ENCODE data around the gene ADM.

Gene ADM

GRCh38 chr11:10294290-10294953 is 10.5 kb upstream of the ADM start:
- Histone ChIP-seq H4K20me1 (ENCODE audit: insufficient read depth, low read length) (no peaks in the 10 kb centered on the region), H3K4me1 (ENCODE audit: low read length) (peaks cover 25% of the 10 kb centered on the region), H3F3A (ENCODE audit: insufficient read depth, low read length) (peaks cover 21% of the 10 kb centered on the region), H3K79me2 (ENCODE audit: low read length) (peaks cover 45% of the 10 kb centered on the region), H2AFZ (ENCODE audit: low read length) (peak overlapping the region; percentile 95), H3K27me3 (replicated peaks; ENCODE audit: insufficient read depth, low read length) (no peaks in the 10 kb centered on the region), H3K9ac (ENCODE audit: low read length) (peak overlapping the region; percentile 80), H3K9me2 (replicated peaks; ENCODE audit: insufficient read depth, low read length) (no peaks in the 10 kb centered on the region), H3K4me3 (ENCODE audit: low read length) (peak overlapping the region; percentile 90), H3K27ac (ENCODE audit: low read length) (peak overlapping the region; percentile 8; the same call in 1 of the 2 replicates), H3K4me2 (ENCODE audit: low read depth, low read length) (peak overlapping the region; percentile 95), H3K36me3 (replicated peaks; ENCODE audit: insufficient read depth, low read length) (no peaks in the 10 kb centered on the region), H3K9me3 (replicated peaks; ENCODE audit: insufficient read depth, low read length) (no peaks in the 10 kb centered on the region)
- no peak for TF ChIP-seq EZH2 (optimal IDR thresholded peaks at IDR 0.05; ENCODE audit: low read depth, low read length)
- no peak for TF ChIP-seq EZH2phosphoT487 (IDR thresholded peaks at IDR 0.05; ENCODE audit: low read length)
- TF ChIP-seq, protein P1, sequence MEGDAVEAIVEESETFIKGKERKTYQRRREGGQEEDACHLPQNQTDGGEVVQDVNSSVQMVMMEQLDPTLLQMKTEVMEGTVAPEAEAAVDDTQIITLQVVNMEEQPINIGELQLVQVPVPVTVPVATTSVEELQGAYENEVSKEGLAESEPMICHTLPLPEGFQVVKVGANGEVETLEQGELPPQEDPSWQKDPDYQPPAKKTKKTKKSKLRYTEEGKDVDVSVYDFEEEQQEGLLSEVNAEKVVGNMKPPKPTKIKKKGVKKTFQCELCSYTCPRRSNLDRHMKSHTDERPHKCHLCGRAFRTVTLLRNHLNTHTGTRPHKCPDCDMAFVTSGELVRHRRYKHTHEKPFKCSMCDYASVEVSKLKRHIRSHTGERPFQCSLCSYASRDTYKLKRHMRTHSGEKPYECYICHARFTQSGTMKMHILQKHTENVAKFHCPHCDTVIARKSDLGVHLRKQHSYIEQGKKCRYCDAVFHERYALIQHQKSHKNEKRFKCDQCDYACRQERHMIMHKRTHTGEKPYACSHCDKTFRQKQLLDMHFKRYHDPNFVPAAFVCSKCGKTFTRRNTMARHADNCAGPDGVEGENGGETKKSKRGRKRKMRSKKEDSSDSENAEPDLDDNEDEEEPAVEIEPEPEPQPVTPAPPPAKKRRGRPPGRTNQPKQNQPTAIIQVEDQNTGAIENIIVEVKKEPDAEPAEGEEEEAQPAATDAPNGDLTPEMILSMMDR (IDR thresholded peaks at IDR 0.05; ENCODE audit: low read length): no peak
- no peak for DNase-seq

GRCh38 chr11:10295064-10295901 is 9.6 kb upstream of the ADM start:
- Histone ChIP-seq H3K36me3 (replicated peaks; ENCODE audit: insufficient read depth, low read length) (no peaks in the 10 kb centered on the region), H3K27ac (ENCODE audit: low read length) (peak overlapping the region; percentile 8; the same call in 1 of the 2 replicates), H3K27me3 (replicated peaks; ENCODE audit: insufficient read depth, low read length) (no peaks in the 10 kb centered on the region), H4K20me1 (ENCODE audit: insufficient read depth, low read length) (no peaks in the 10 kb centered on the region), H3K4me2 (ENCODE audit: low read depth, low read length) (peak overlapping the region; percentile 95), H3K9me3 (replicated peaks; ENCODE audit: insufficient read depth, low read length) (no peaks in the 10 kb centered on the region), H2AFZ (ENCODE audit: low read length) (peak overlapping the region; percentile 95), H3F3A (ENCODE audit: insufficient read depth, low read length) (peaks cover 21% of the 10 kb centered on the region), H3K9ac (ENCODE audit: low read length) (peak overlapping the region; percentile 80; the same call in 1 of the 2 replicates), H3K9me2 (replicated peaks; ENCODE audit: insufficient read depth, low read length) (no peaks in the 10 kb centered on the region), H3K4me3 (ENCODE audit: low read length) (peak overlapping the region; percentile 90), H3K4me1 (ENCODE audit: low read length) (peaks cover 25% of the 10 kb centered on the region), H3K79me2 (ENCODE audit: low read length) (peaks cover 36% of the 10 kb centered on the region)
- no peak for TF ChIP-seq EZH2 (optimal IDR thresholded peaks at IDR 0.05; ENCODE audit: low read depth, low read length)
- TF ChIP-seq, protein P1 (IDR thresholded peaks at IDR 0.05; ENCODE audit: low read length): no peak
- TF ChIP-seq EZH2phosphoT487 (IDR thresholded peaks at IDR 0.05; ENCODE audit: low read length): no peak
- no peak for DNase-seq

DNA sequence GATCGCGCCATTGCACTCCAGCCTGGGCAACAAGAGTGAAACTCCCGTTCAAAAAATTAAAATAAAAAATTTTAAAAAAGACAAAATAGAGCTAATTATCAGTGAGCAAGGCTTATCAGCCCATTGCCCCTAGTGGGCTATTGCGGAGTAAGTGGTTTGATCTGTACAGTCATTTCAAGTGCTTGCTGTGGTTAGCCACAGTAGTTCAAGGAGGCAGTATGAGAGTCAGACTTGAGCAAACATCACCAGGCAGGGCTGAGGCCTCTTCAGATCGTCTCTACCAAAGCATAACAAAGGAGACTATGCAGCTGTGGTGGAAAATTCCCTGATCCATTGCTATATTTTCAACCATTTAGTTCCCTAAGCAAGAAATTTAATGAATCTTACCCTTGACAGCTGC is 6.5 kb upstream of the ADM start:
- no peaks in the 10 kb centered on the region for H3K9me2 ChIP-seq (replicated peaks; ENCODE audit: insufficient read depth, low read length)
- H3K36me3 ChIP-seq (replicated peaks; ENCODE audit: insufficient read depth, low read length): no peaks in the 10 kb centered on the region
- H3K9me3 ChIP-seq (replicated peaks; ENCODE audit: insufficient read depth, low read length): no peaks in the 10 kb centered on the region
- no peak overlapping the region for H2AFZ ChIP-seq (ENCODE audit: low read length)
- peak; percentile 72 for DNase-seq
- H3K4me2 ChIP-seq (ENCODE audit: low read depth, low read length): no peak overlapping the region
- peaks cover 31% of the 10 kb centered on the region for H3F3A ChIP-seq (ENCODE audit: insufficient read depth, low read length)
- TF ChIP-seq, protein P1 (IDR thresholded peaks at IDR 0.05; ENCODE audit: low read length): peak; percentile 16; the same call in 1 of the 2 replicates
- TF ChIP-seq EZH2phosphoT487 (IDR thresholded peaks at IDR 0.05; ENCODE audit: low read length): no peak
- no peak overlapping the region for H3K9ac ChIP-seq (ENCODE audit: low read length)
- no peaks in the 10 kb centered on the region for H3K27me3 ChIP-seq (replicated peaks; ENCODE audit: insufficient read depth, low read length)
- no peak overlapping the region; the same call in 1 of the 2 replicates for H3K27ac ChIP-seq (ENCODE audit: low read length)
- H3K79me2 ChIP-seq (ENCODE audit: low read length): peaks cover 22% of the 10 kb centered on the region
- H3K4me3 ChIP-seq (ENCODE audit: low read length): no peak overlapping the region
- peaks cover 14% of the 10 kb centered on the region for H3K4me1 ChIP-seq (ENCODE audit: low read length)
- no peaks in the 10 kb centered on the region for H4K20me1 ChIP-seq (ENCODE audit: insufficient read depth, low read length)

All from MM.1S (cell line).